Lung (tissue), 12 donors: ENCODE measurements around the gene PCBP3. TPM values are rescaled to one million over a fixed set of nuclear protein-coding genes. Genes with fewer than 3 reads are reported as not detected.

Experiments
- ATAC-seq: fragments of 200-7000 bp; cut with Tn5 transposase; one replicate; pipeline ENCODE4 v1.9.1; 2020; ENCODE audit warnings: moderate number of reproducible peaks; ENCODE audit not compliant: insufficient read depth, low FRiP score
- DNase-seq, 3 donors: peaks; one replicate each; pipeline ENCODE4 v3.0.0-alpha.2; 2013 to 2017
- H3K27ac ChIP-seq, 2 donors: one replicate each; pipeline ENCODE4 v1.5.1; 2013; ENCODE audit warnings: mild to moderate bottlenecking in 2 of 2, moderate library complexity in 2 of 2, control low read depth in 1 of 2, inconsistent platforms in 1 of 2, low read depth in 1 of 2, low read length in 1 of 2
- H3K27me3 ChIP-seq, 3 donors: one replicate each; pipeline ENCODE4 v1.5.1; 2013; ENCODE audit warnings: low read length in 2 of 3; ENCODE audit not compliant: control insufficient read depth in 3 of 3, insufficient read depth in 3 of 3
- H3K36me3 ChIP-seq, 4 donors: one replicate each; pipeline ENCODE4 v1.5.1; 2013; ENCODE audit warnings: low read length in 4 of 4, mild to moderate bottlenecking in 1 of 4, moderate library complexity in 1 of 4; ENCODE audit not compliant: control insufficient read depth in 4 of 4, insufficient read depth in 4 of 4
- H3K4me1 ChIP-seq, 5 donors: one replicate each; pipeline ENCODE4 v1.5.1; 2013; ENCODE audit warnings: low read length in 5 of 5, mild to moderate bottlenecking in 2 of 5, moderate library complexity in 1 of 5; ENCODE audit not compliant: control insufficient read depth in 5 of 5, insufficient read depth in 5 of 5
- H3K4me3 ChIP-seq: one replicate; pipeline ENCODE4 v1.5.1; 2013; ENCODE audit warnings: mild to moderate bottlenecking, control low read depth, moderate library complexity
- H3K9ac ChIP-seq, 2 donors: one replicate each; pipeline ENCODE4 v1.5.1; 2013; ENCODE audit warnings: low read length in 2 of 2, control low read depth in 1 of 2; ENCODE audit not compliant: insufficient read depth in 1 of 2
- H3K9me3 ChIP-seq, 4 donors: one replicate each; pipeline ENCODE4 v1.5.1; 2013; ENCODE audit warnings: low read length in 3 of 4, mild to moderate bottlenecking in 1 of 4, moderate library complexity in 1 of 4; ENCODE audit not compliant: control insufficient read depth in 4 of 4, insufficient read depth in 3 of 4
- WGBS, 2 donors: extraction: QIAGEN DNeasy Blood & Tissue Kit; methylation state at CpG; one replicate each; pipeline ENCODE4 v1.1.7; 2013; 5-methylcytosine and 5-hydroxymethylcytosine counted together
- polyA plus RNA-seq, 2 donors: library from polyadenylated mRNA; stranded (reverse); fragments of 200-250 nt; gene quantifications; one replicate each; pipeline ENCODE4 v1.2.1, GENCODE V29; 2013
- total RNA-seq, 2 donors: library from RNA; depleted of rRNA in 1 of 2; stranded (reverse); fragments of >200 nt in 1 of 2; gene quantifications; one replicate each; pipeline ENCODE4 v1.2.1, GENCODE V29; 2014 to 2021
- TF ChIP-seq, protein P1 (sequence below): IDR thresholded peaks from 2 replicates; pipeline ENCODE4 v1.5.1; 2012; ENCODE audit warnings: mild to moderate bottlenecking; ENCODE audit errors: control extremely low read depth, extremely low read depth
- donor health status: control.
- donor health status: control.
- donor health status: Bipolar disorder and iron deficiency.
- donor health status: healthy.
- donor health status: DM: yes; HTN: yes; CAD: no.

The PCBP3 gene
- total and polyA plus RNA-seq, 4 donors, result 1.6 to 8.2 (median 3.1) TPM

GRCh38 chr21:45930792-45931191, 287.3 kb downstream of the PCBP3 start:
- H3K4me3 ChIP-seq, result no peak overlapping the region
- no peak overlapping the region for H3K27ac ChIP-seq
- H3K9ac ChIP-seq, result no peak overlapping the region
- H3K36me3 ChIP-seq, result no peaks in the 10 kb centered on the region
- 82 to 83% methylated on average over 7 of the region's 7 CpGs for WGBS, 2 donors
- H3K9me3 ChIP-seq, result peaks cover 0 to 8% (median 3%) of the 10 kb centered on the region in 4 donors
- H3K4me1 ChIP-seq, result no peaks in the 10 kb centered on the region
- no peaks in the 10 kb centered on the region for H3K27me3 ChIP-seq
- DNase-seq, result no peak
- TF ChIP-seq, protein P1, sequence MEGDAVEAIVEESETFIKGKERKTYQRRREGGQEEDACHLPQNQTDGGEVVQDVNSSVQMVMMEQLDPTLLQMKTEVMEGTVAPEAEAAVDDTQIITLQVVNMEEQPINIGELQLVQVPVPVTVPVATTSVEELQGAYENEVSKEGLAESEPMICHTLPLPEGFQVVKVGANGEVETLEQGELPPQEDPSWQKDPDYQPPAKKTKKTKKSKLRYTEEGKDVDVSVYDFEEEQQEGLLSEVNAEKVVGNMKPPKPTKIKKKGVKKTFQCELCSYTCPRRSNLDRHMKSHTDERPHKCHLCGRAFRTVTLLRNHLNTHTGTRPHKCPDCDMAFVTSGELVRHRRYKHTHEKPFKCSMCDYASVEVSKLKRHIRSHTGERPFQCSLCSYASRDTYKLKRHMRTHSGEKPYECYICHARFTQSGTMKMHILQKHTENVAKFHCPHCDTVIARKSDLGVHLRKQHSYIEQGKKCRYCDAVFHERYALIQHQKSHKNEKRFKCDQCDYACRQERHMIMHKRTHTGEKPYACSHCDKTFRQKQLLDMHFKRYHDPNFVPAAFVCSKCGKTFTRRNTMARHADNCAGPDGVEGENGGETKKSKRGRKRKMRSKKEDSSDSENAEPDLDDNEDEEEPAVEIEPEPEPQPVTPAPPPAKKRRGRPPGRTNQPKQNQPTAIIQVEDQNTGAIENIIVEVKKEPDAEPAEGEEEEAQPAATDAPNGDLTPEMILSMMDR, result no peak
- ATAC-seq, result no peak

DNA sequence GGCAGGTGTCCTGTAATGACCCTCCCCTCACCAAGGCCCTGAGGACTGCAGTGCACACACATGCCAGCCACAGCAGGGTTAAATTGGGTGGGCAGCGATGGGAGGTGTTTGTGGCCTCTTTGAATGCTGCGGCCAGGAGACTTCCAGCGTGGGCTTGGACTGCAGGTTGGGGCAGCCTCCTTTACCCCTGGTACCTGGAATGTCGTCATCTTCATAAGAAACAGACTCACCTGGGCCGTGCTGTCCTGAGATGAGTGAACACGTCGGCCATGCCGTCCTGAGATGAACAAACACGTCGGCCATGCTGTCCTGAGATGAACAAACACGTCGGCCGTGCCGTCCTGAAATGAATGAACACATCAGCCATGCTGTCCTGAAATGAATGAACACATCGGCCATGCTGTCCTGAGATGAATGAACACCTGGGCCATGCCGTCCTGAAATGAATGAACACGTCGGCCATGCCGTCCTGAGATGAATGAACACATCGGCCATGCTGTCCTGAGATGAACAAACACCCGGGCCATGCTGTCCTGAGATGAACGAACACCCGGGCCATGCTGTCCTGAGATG, 288.0 kb downstream of the PCBP3 start:
- WGBS, 2 donors, result 86 to 96% methylated on average over 23 of the region's 23 CpGs
- Histone ChIP-seq H3K4me3 (no peak overlapping the region), H3K9ac (no peak overlapping the region), H3K27ac (no peak overlapping the region), H3K9me3 (peaks cover 0 to 15% (median 5%) of the 10 kb centered on the region in 4 donors), H3K4me1 (no peaks in the 10 kb centered on the region), H3K36me3 (no peaks in the 10 kb centered on the region), H3K27me3 (no peaks in the 10 kb centered on the region)
- DNase-seq (no peak), ATAC-seq (no peak)
- TF ChIP-seq, protein P1, result no peak

- 69 to 77% methylated on average over 9 of the region's 9 CpGs for WGBS, 2 donors
- no peak overlapping the region for H3K27ac ChIP-seq
- TF ChIP-seq, protein P1, result no peak
Observed at GRCh38 chr21:45932922-45933502, 289.5 kb downstream of the PCBP3 start.

More at GRCh38 chr21:45932922-45933502, 289.5 kb downstream of the PCBP3 start:
- Histone ChIP-seq H3K4me1 (no peaks in the 10 kb centered on the region), H3K9ac (no peak overlapping the region), H3K36me3 (no peaks in the 10 kb centered on the region), H3K9me3 (peaks cover 0 to 24% (median 5%) of the 10 kb centered on the region in 4 donors), H3K27me3 (no peaks in the 10 kb centered on the region), H3K4me3 (no peak overlapping the region)
- DNase-seq (no peak), ATAC-seq (no peak)
